Mesothelial cell of epicardium (in vitro differentiated cells): ENCODE results near the gene PLEKHG3. TPM values are rescaled to one million over a fixed set of nuclear protein-coding genes. Genes with fewer than 3 reads are reported as not detected.

ENCODE experiments used
- DNase-seq, 2 experiments: peaks; one replicate each; pipeline ENCODE4 v3.0.0; 2021; ENCODE audit warnings: low spot score in 2 of 2; ENCODE audit not compliant: unreplicated experiment in 2 of 2
- H3K27ac Mint-ChIP-seq: 2 replicates; pipeline ENCODE4 v1.8.0; 2021; ENCODE audit warnings: mixed read lengths
- H3K27me3 Mint-ChIP-seq: 2 replicates; pipeline ENCODE4 v1.8.0; 2021; ENCODE audit warnings: low read depth, mixed read lengths
- H3K36me3 Mint-ChIP-seq: 2 replicates; pipeline ENCODE4 v1.8.0; 2021; ENCODE audit warnings: mixed read lengths
- H3K4me1 Mint-ChIP-seq: 2 replicates; pipeline ENCODE4 v1.8.0; 2021; ENCODE audit warnings: mixed read lengths
- H3K4me3 Mint-ChIP-seq: 2 replicates; pipeline ENCODE4 v1.8.0; 2021; ENCODE audit warnings: mild to moderate bottlenecking, moderate library complexity, mixed read lengths
- H3K9me3 Mint-ChIP-seq: 2 replicates; pipeline ENCODE4 v1.8.0; 2021; ENCODE audit warnings: mixed read lengths
- total RNA-seq: library from RNA; stranded (reverse); gene quantifications from 3 replicates; pipeline ENCODE4 v1.2.1, GENCODE V29; 2021
- TF ChIP-seq, protein P1 (sequence below): fragments of 200-600 bp; sonication (generic); IDR thresholded peaks from one replicate; pipeline ENCODE4 v1.5.0; 2021; ENCODE audit warnings: antibody characterized with exemption; ENCODE audit not compliant: unreplicated experiment

PLEKHG3 gene
- total RNA-seq, 1 donor from 2014 or later = 141 TPM

DNA sequence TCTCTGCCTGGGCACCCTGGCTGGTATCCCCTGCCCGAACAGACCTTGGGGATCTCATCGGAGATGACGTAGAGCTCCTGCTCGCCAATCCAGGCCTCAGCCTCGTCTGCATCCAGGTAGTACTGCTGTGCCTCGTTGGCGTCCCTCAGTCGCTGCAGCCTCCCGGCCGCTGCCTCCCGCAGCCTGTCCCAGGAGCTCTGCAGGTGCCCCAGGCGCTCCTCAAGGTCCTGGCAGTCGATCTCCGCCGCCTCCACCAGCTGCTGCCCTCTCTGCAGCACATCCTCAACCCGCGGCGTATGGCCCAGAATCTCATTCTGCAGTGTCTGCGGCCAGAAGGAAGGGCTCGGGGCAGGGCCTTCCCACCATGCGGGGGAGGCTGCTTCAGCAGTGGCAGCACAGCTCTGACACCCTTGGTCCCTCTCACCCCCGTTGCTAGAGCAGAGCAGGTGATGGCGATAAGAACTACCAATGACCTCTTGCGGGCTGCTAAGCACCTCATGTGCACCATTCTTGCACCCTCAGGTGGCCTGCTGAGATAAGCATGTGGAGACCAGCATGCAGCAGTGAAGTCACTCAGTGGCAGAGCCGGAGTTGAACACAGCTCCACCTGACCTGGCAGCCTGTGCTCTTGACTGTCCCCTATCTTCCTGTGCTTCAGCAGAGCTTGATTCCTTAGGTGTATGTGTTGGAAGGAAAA is 71.0 kb downstream of the PLEKHG3 start:
- DNase-seq = no peak
- Mint-ChIP-seq H3K4me1 (no peaks in the 10 kb centered on the region), H3K27me3 (no peaks in the 10 kb centered on the region), H3K4me3 (no peak overlapping the region), H3K36me3 (peaks cover 14% of the 10 kb centered on the region), H3K27ac (no peak overlapping the region), H3K9me3 (no peaks in the 10 kb centered on the region)
- TF ChIP-seq, protein P1, sequence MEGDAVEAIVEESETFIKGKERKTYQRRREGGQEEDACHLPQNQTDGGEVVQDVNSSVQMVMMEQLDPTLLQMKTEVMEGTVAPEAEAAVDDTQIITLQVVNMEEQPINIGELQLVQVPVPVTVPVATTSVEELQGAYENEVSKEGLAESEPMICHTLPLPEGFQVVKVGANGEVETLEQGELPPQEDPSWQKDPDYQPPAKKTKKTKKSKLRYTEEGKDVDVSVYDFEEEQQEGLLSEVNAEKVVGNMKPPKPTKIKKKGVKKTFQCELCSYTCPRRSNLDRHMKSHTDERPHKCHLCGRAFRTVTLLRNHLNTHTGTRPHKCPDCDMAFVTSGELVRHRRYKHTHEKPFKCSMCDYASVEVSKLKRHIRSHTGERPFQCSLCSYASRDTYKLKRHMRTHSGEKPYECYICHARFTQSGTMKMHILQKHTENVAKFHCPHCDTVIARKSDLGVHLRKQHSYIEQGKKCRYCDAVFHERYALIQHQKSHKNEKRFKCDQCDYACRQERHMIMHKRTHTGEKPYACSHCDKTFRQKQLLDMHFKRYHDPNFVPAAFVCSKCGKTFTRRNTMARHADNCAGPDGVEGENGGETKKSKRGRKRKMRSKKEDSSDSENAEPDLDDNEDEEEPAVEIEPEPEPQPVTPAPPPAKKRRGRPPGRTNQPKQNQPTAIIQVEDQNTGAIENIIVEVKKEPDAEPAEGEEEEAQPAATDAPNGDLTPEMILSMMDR = no peak

DNA sequence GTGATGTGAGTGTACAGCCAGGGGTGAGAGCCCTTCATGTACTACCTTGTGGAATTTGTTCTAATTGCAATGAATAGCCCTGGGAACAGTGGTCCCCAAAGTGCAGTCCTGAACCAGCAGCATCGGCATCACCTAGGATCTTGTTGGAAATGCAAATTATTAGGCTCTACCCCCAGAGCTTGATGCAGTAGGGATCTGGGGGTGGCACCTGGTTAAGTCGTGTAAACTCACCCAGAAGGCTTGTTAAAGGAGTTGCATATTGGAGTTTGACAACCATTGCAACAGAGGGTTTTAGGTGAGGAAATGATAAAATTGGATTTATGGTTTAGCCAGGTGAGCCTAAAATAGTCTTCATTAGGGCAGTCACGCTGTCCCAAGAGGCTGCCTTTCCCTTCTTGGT is 73.2 kb downstream of the PLEKHG3 start:
- peaks cover 7% of the 10 kb centered on the region for H3K9me3 Mint-ChIP-seq
- H3K27ac Mint-ChIP-seq = no peak overlapping the region
- no peaks in the 10 kb centered on the region for H3K4me1 Mint-ChIP-seq
- no peaks in the 10 kb centered on the region for H3K27me3 Mint-ChIP-seq
- DNase-seq = no peak
- TF ChIP-seq, protein P1 = no peak
- H3K4me3 Mint-ChIP-seq = no peak overlapping the region
- peaks cover 14% of the 10 kb centered on the region for H3K36me3 Mint-ChIP-seq

DNA sequence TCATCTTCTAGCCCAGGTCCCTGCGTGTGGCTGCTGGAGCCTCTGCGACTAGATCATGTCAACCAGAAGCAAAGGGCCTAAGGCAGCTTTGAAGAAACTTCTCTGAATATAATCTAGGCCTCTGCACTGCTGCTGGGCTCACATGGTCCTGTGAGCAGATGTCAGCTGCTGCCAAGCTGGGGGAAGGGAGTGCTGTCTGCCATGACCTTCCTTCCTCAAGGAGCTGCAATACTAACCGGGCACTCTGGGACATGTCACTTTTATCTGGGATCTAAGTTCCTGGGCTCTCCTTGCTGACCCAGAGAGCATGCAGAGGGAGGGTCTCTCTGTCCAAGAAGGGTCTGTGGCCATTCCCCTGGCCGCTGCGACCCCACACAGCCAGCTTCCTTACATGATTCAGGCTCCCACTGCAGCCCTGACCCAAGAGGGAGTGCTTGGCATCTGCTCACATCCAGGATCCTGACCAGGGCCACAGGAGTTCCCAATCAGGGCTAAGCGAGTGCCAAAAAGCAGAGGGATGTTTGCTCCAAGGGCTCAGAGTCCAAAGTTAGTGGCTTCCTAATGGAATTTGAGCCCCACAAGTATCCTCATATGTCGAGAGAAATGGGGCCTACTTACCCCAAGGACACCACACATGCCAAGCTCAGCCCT is 74.0 kb downstream of the PLEKHG3 start:
- Mint-ChIP-seq H3K27me3 (no peaks in the 10 kb centered on the region), H3K36me3 (peaks cover 13% of the 10 kb centered on the region), H3K27ac (no peak overlapping the region), H3K9me3 (peaks cover 7% of the 10 kb centered on the region), H3K4me1 (no peaks in the 10 kb centered on the region), H3K4me3 (no peak overlapping the region)
- DNase-seq = no peak
- TF ChIP-seq, protein P1 = no peak

DNA sequence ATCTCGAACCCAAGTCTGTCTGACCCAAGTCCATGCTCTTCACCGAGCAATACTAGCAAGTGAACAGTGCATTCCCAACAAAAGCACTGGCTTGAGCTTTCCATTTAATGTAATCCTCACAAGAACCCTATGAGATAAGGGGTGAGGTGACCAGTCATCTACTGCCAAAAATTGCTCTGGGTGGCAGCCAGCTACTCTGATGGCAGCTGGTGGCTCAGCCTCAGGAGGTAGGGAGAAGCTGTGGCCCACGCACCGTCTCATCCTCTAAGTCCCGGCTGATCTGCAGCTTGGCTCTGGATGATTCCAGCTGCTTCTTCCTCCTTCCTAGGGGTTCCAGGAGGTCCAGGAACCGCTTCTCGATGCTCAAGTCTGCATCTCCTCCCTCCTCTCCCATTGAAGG is 75.2 kb downstream of the PLEKHG3 start:
- no peaks in the 10 kb centered on the region for H3K27me3 Mint-ChIP-seq
- H3K9me3 Mint-ChIP-seq = peaks cover 7% of the 10 kb centered on the region
- no peak overlapping the region for H3K27ac Mint-ChIP-seq
- no peaks in the 10 kb centered on the region for H3K4me1 Mint-ChIP-seq
- H3K4me3 Mint-ChIP-seq = no peak overlapping the region
- peaks cover 4% of the 10 kb centered on the region for H3K36me3 Mint-ChIP-seq
- TF ChIP-seq, protein P1 = no peak
- no peak for DNase-seq

DNA sequence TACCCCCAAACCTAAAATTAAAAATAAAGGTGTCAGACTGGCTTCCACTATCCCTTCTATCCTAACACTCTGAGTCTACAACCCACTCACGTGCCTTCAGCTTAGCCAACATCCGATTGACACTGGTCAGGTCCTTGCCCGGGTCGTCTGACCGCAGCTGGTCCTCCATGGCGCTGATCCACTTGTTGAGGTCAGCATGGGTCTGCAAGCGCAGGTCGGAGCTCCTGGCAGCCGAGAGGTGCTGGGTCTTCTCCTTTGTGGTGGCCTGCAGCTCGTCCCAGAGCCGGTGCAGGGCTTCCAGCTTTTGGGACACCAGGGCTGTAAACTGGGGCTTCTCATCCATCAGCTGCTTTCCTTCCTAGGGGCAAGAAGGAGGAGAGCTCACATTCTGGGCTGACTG is 78.0 kb downstream of the PLEKHG3 start:
- peaks cover 6% of the 10 kb centered on the region for H3K36me3 Mint-ChIP-seq
- DNase-seq = no peak
- H3K4me3 Mint-ChIP-seq = no peak overlapping the region
- TF ChIP-seq, protein P1 = no peak
- no peak overlapping the region for H3K27ac Mint-ChIP-seq
- no peaks in the 10 kb centered on the region for H3K4me1 Mint-ChIP-seq
- H3K27me3 Mint-ChIP-seq = no peaks in the 10 kb centered on the region
- peaks cover 7% of the 10 kb centered on the region for H3K9me3 Mint-ChIP-seq
